GM23338 (cell line): ENCODE results near the gene RFX4.

ENCODE experiments used
- CREB1 ChIP-seq: fragments of 250-450 bp; sonication (Bioruptor Pico); IDR thresholded peaks from 2 replicates; pipeline ENCODE4 v1.5.0; 2020; ENCODE audit warnings: low read depth, mild to moderate bottlenecking, moderate library complexity
- CTCF ChIP-seq, 2 experiments: fragments of 200-600 bp in 1 of 2; sonication (generic) in 1 of 2; conservative IDR thresholded peaks; 2 replicates each; pipeline versions ENCODE4 v1.5.1 to v1.6.1; 2016 to 2017; ENCODE audit warnings: antibody characterized with exemption in 2 of 2, low read depth in 2 of 2, mild to moderate bottlenecking in 2 of 2, moderate library complexity in 1 of 2
- ETS1 ChIP-seq: IDR thresholded peaks from 2 replicates; pipeline ENCODE4 v1.6.1; 2016; ENCODE audit warnings: antibody characterized with exemption
- EZH2 ChIP-seq: fragments of 200-600 bp; sonication (generic); IDR thresholded peaks from one replicate; pipeline ENCODE4 v1.8.0; 2017; ENCODE audit warnings: antibody characterized with exemption, mild to moderate bottlenecking, low read depth; ENCODE audit not compliant: unreplicated experiment
- EZH2phosphoT487 ChIP-seq: fragments of 200-600 bp; sonication (generic); IDR thresholded peaks from one replicate; pipeline ENCODE4 v1.8.1; 2018; ENCODE audit warnings: antibody characterized with exemption; ENCODE audit not compliant: unreplicated experiment
- JUNB ChIP-seq: IDR thresholded peaks from one replicate; pipeline ENCODE4 v1.6.1; 2016; ENCODE audit warnings: antibody characterized with exemption; ENCODE audit not compliant: unreplicated experiment
- NANOG ChIP-seq: IDR thresholded peaks from 2 replicates; pipeline ENCODE4 v1.6.1; 2016; ENCODE audit warnings: antibody characterized with exemption, borderline replicate concordance
- POLR2AphosphoS5 ChIP-seq: IDR thresholded peaks from 2 replicates; pipeline ENCODE4 v1.6.1; 2016; ENCODE audit warnings: antibody characterized with exemption, low read depth
- REST ChIP-seq: IDR thresholded peaks from one replicate; pipeline ENCODE4 v1.6.1; 2018; ENCODE audit warnings: antibody characterized with exemption; ENCODE audit not compliant: unreplicated experiment
- ZNF114 ChIP-seq: fragments of 250-450 bp; sonication (Bioruptor Pico); IDR thresholded peaks from 2 replicates; pipeline ENCODE4 v1.5.0; 2020; ENCODE audit warnings: mild to moderate bottlenecking, moderate library complexity

- TF ChIP-seq CTCF (conservative IDR thresholded peaks at IDR 0.05; ENCODE audit: low read depth in 2 of 2) (no peak), EZH2 (no peak), ZNF114 (CRISPR knock-in tag) (no peak), JUNB (no peak), POLR2AphosphoS5 (no peak), EZH2phosphoT487 (no peak), REST (no peak), NANOG (no peak), CREB1 (CRISPR knock-in tag) (no peak), ETS1 (no peak)
These were observed 190.6 kb downstream of the RFX4 start for GRCh38 chr12:106773286-106774004.
